Loucy (cell line): ENCODE data around the gene SECISBP2.

Experiments
- H2AFZ ChIP-seq: fragments of 200-600 bp; sonication (generic); 2 replicates; pipeline ENCODE4 v1.6.0; 2016; ENCODE audit warnings: antibody characterized with exemption, mild to moderate bottlenecking, low read length, moderate library complexity
- H3F3A ChIP-seq: fragments of 200-600 bp; 2 replicates; pipeline ENCODE4 v1.6.0; 2016; ENCODE audit warnings: antibody characterized with exemption, low read depth, mild to moderate bottlenecking
- H3K27me3 ChIP-seq: fragments of 200-600 bp; sonication (generic); 2 replicates; pipeline ENCODE4 v1.6.1; 2014; ENCODE audit warnings: low read length, mild to moderate bottlenecking; ENCODE audit not compliant: insufficient read depth, poor library complexity, severe bottlenecking
- H3K36me3 ChIP-seq: fragments of 200-600 bp; sonication (generic); 2 replicates; pipeline ENCODE4 v1.6.1; 2016; ENCODE audit warnings: low read length; ENCODE audit not compliant: insufficient read depth
- H3K4me1 ChIP-seq: fragments of 200-600 bp; sonication (generic); 2 replicates; pipeline ENCODE4 v1.5.1; 2014; ENCODE audit warnings: low read length, mild to moderate bottlenecking; ENCODE audit not compliant: insufficient read depth, poor library complexity, severe bottlenecking
- H3K4me2 ChIP-seq: fragments of 200-600 bp; sonication (generic); 2 replicates; pipeline ENCODE4 v1.6.0; 2014; ENCODE audit warnings: antibody characterized with exemption, low read length, low read depth, mild to moderate bottlenecking; ENCODE audit not compliant: poor library complexity, severe bottlenecking
- H3K4me3 ChIP-seq: fragments of 200-600 bp; sonication (generic); 2 replicates; pipeline ENCODE4 v1.5.1; 2014; ENCODE audit warnings: low read length, mild to moderate bottlenecking, mixed read lengths; ENCODE audit not compliant: poor library complexity, severe bottlenecking
- H3K79me2 ChIP-seq: fragments of 200-600 bp; sonication (generic); 2 replicates; pipeline ENCODE4 v1.6.1; 2014; ENCODE audit warnings: low read length; ENCODE audit not compliant: insufficient read depth
- H3K9ac ChIP-seq: fragments of 200-600 bp; sonication (generic); 2 replicates; pipeline ENCODE4 v1.6.0; 2014; ENCODE audit warnings: mild to moderate bottlenecking, low read depth, low read length, moderate library complexity; ENCODE audit not compliant: poor library complexity, severe bottlenecking
- H3K9me2 ChIP-seq: fragments of 200-600 bp; sonication (generic); replicated peaks from 2 replicates; pipeline ENCODE4 v1.6.1; 2016; ENCODE audit warnings: low read depth, low read length, mixed read lengths
- H3K9me3 ChIP-seq: fragments of 200-600 bp; sonication (generic); 2 replicates; pipeline ENCODE4 v1.6.1; 2014; ENCODE audit warnings: mild to moderate bottlenecking, antibody characterized with exemption, low read length, low read depth; ENCODE audit not compliant: insufficient read depth
- H4K20me1 ChIP-seq: fragments of 200-600 bp; sonication (generic); 2 replicates; pipeline ENCODE4 v1.6.0; 2014; ENCODE audit warnings: antibody characterized with exemption, low read length, mild to moderate bottlenecking; ENCODE audit not compliant: insufficient read depth, poor library complexity, severe bottlenecking
- EZH2phosphoT487 ChIP-seq: fragments of 200-600 bp; IDR thresholded peaks from 2 replicates; pipeline ENCODE4 v1.6.1; 2018; ENCODE audit warnings: antibody characterized with exemption, mild to moderate bottlenecking, moderate library complexity, borderline replicate concordance
- TF ChIP-seq, protein P1 (sequence below): fragments of 200-600 bp; sonication (generic); conservative IDR thresholded peaks from 2 replicates; pipeline ENCODE4 v1.5.1; 2014; ENCODE audit warnings: mild to moderate bottlenecking, antibody characterized with exemption, low read length

The SECISBP2 gene

GRCh38 chr9:89317282-89317681, 1.0 kb upstream of the SECISBP2 start:
- no peaks in the 10 kb centered on the region for H3K9me2 ChIP-seq
- H3K4me2 ChIP-seq: peak overlapping the region; percentile 90
- peak overlapping the region; percentile 98 for H3K4me3 ChIP-seq
- no peaks in the 10 kb centered on the region for H3K27me3 ChIP-seq
- peaks cover 70% of the 10 kb centered on the region for H4K20me1 ChIP-seq
- no peaks in the 10 kb centered on the region for H3K9me3 ChIP-seq
- peaks cover 36% of the 10 kb centered on the region for H3F3A ChIP-seq
- H2AFZ ChIP-seq: no peak overlapping the region
- H3K36me3 ChIP-seq: peaks cover 56% of the 10 kb centered on the region
- TF ChIP-seq, protein P1, sequence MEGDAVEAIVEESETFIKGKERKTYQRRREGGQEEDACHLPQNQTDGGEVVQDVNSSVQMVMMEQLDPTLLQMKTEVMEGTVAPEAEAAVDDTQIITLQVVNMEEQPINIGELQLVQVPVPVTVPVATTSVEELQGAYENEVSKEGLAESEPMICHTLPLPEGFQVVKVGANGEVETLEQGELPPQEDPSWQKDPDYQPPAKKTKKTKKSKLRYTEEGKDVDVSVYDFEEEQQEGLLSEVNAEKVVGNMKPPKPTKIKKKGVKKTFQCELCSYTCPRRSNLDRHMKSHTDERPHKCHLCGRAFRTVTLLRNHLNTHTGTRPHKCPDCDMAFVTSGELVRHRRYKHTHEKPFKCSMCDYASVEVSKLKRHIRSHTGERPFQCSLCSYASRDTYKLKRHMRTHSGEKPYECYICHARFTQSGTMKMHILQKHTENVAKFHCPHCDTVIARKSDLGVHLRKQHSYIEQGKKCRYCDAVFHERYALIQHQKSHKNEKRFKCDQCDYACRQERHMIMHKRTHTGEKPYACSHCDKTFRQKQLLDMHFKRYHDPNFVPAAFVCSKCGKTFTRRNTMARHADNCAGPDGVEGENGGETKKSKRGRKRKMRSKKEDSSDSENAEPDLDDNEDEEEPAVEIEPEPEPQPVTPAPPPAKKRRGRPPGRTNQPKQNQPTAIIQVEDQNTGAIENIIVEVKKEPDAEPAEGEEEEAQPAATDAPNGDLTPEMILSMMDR: no peak
- no peak for TF ChIP-seq EZH2phosphoT487
- H3K79me2 ChIP-seq: peaks cover 92% of the 10 kb centered on the region
- H3K4me1 ChIP-seq: peaks cover 71% of the 10 kb centered on the region
- peak overlapping the region; percentile 95 for H3K9ac ChIP-seq

- H3K79me2 ChIP-seq: peaks cover 92% of the 10 kb centered on the region
- H3K9ac ChIP-seq: peak overlapping the region; percentile 89
- peaks cover 36% of the 10 kb centered on the region for H3F3A ChIP-seq
- H3K4me1 ChIP-seq: peaks cover 60% of the 10 kb centered on the region
- peaks cover 50% of the 10 kb centered on the region for H4K20me1 ChIP-seq
- H3K9me3 ChIP-seq: no peaks in the 10 kb centered on the region
- peaks cover 39% of the 10 kb centered on the region for H3K36me3 ChIP-seq
- H3K4me3 ChIP-seq: peak overlapping the region; percentile 98
- peak overlapping the region; percentile 52 for H2AFZ ChIP-seq
- TF ChIP-seq, protein P1: peak; percentile 1; the same call in 1 of the 2 replicates
- TF ChIP-seq EZH2phosphoT487: no peak
- H3K27me3 ChIP-seq: no peaks in the 10 kb centered on the region
- H3K4me2 ChIP-seq: peak overlapping the region; percentile 90
- no peaks in the 10 kb centered on the region for H3K9me2 ChIP-seq
Observed at GRCh38 chr9:89319015-89319905, 960 bp downstream of the SECISBP2 start.

DNA sequence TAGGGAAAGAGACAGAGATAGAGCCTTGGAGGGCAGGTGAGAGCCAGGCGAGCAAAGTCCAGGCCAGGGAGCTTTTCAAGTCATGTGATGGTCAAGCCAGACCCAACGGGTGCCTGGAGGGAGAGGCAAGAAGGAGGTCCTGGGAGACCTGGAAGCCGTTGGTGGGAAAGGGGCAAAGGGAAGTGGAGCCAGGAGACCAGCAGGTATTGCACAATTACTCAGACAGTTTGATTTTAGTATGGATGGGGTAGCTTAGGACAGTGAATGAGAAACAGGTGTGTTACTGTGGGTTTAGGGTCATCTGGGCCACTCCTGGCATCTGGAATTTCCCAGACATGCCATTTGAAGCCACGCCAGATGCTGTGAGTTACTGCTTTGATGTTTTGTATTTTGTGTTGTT, 5.1 kb downstream of the SECISBP2 start:
- TF ChIP-seq EZH2phosphoT487: no peak
- TF ChIP-seq, protein P1: no peak
- Histone ChIP-seq H3K9ac (no peak overlapping the region), H3K9me2 (no peaks in the 10 kb centered on the region), H2AFZ (no peak overlapping the region), H3K36me3 (peaks cover 14% of the 10 kb centered on the region; the same call in 1 of the 2 replicates), H3K27me3 (no peaks in the 10 kb centered on the region), H3K4me1 (peaks cover 23% of the 10 kb centered on the region), H3F3A (peaks cover 6% of the 10 kb centered on the region; the same call in 1 of the 2 replicates), H3K79me2 (peaks cover 62% of the 10 kb centered on the region), H3K4me2 (no peak overlapping the region), H3K9me3 (no peaks in the 10 kb centered on the region), H4K20me1 (peaks cover 16% of the 10 kb centered on the region), H3K4me3 (no peak overlapping the region)
